Islet precursor cell (in vitro differentiated cells): ENCODE data around the gene TTLL1.
A peak's percentile ranks its signal among the peaks of the same experiment; 100 is the strongest.

Experiments
- DNase-seq: peaks from one replicate; pipeline ENCODE4 v3.0.0-alpha.2; 2018

The TTLL1 gene

DNA sequence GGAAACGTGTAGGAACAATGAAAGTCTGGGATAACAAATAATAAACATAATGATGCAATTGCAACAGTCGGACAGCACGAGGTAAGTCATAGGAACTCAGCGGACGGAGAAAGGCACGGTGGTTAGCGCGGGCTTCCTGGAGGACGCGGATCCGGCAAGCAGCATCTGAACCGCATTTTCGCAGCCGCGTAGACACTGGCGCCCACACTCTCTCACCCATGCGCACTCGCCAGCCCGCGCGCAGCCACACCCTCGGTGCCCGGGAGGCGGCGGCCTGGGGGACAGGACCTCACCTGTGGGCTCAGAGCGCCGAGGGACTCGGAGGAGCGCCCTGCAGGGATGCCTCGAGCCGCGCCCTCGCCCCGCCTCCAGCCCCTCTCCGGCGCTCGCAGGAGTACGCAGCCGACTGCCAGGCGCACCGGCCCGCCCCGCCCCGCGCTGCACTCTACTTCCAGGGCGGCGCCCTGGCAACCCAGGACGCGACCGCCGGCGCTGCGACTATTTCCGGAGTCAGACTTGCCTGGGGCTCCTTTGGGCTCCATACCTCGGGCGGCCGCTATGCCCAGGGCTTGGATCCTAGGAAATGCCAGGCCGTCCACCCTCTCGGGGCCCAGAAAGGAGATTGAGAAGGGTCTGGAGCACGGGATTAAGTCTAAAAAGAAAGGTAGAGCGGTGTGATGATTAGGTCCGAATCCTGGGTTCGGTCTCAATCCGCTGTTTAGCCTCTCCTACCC, at the start of gene TTLL1:
Gene TTLL1 (minus strand): TSS at position 408 of the 734 bp plus-strand sequence. CDS start 13,805 bp downstream, outside the sequence.
- peak; percentile 96 for DNase-seq

DNA sequence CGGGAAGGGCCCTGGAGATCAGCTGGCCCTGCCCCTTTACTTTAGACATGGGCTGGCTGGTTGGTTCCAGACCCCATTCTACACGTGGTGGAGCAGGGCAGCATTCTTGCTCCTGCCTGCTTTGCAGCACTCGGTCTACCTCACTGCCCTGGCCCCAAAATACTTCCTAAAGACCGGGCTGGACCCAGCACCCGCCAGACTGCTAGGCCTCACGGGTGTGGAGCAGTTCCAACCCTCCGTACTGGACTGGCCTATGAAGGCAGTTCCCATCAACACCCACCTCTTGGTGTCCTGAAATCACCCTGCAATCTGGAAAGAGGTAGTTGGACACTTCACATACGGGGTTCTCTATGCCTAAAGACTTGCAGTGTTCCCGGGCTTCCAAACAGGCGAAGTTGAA, 47.6 kb upstream of the TTLL1 start:
- no peak for DNase-seq

DNA sequence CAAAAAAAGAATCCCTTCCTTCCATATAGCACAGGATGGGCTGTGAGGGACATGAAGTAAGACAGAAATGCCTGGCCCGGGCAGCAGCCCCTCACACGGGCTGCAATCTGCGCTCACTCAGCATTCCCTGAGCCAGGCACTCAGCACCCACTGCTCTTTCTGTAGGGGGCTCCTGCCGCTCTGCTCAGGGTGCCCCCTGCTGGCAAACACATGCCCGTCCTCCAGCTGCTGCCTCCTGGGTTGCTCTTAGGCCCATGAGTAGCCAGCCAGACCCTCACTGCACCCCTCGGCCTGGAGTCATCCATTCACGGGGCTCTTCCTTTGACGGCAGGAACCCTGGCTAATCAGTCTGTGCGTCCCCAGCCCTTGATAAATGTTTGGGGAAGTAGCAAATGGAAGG, 47.1 kb upstream of the TTLL1 start:
- peak; percentile 81 for DNase-seq

DNA sequence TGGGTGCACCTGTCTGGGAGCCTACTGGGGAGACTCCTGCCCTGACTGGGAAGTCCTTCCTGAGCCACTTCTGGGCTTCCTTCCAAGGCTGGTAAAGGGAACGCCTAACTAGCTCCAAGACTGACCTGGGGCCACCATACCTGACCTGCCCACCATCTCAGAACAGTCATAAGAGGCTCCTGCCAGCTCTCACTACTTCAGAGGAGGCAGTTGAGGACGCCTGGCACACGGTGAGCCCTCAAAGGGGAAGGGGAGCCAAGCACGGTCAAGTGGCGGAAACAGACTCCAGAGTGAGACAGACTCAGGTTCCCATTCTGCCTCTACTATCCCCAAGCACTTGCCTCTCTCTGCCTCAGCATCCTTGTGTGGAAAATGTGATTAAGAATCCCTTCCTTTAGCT, 46.4 kb upstream of the TTLL1 start:
- DNase-seq, result no peak

DNA sequence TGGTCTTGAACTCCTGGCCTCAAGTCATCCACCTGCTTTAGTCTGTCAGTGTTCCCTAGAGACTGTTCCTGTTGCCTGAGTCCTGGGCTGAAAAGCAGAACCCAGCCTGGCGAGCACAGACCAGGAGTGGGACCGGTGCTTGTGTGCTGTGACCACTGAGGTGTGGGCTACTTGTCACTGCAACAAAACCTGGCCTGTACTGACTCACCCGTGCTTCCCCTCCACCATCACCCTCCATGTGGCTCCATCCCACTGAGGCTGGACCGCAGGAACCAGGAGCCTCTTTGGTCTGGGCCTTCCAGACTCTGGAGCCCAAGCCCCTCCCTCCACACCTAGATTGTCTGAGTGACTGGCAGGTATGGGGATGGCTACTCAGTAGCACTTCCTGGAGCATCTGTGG, 45.4 kb upstream of the TTLL1 start:
- no peak for DNase-seq

DNA sequence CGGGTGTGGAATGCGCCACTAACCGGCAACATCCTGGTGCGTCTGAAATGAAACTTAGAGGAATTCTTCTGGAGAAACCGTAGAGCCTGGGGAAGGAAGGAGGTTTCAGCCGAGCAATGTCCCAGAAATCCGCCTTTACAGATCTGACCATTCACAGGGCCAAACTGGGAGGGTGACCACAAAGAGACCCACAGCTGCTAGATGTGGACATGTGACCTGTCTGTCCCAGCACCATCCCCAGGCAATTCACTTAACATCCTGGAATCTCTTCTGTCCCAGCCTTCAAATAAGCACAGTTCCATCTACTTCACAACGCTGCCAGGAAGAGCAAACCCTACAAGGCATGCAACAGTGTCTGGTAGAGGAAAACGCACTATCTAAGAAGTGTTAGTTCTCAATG, 44.2 kb upstream of the TTLL1 start:
- DNase-seq, result no peak

DNA sequence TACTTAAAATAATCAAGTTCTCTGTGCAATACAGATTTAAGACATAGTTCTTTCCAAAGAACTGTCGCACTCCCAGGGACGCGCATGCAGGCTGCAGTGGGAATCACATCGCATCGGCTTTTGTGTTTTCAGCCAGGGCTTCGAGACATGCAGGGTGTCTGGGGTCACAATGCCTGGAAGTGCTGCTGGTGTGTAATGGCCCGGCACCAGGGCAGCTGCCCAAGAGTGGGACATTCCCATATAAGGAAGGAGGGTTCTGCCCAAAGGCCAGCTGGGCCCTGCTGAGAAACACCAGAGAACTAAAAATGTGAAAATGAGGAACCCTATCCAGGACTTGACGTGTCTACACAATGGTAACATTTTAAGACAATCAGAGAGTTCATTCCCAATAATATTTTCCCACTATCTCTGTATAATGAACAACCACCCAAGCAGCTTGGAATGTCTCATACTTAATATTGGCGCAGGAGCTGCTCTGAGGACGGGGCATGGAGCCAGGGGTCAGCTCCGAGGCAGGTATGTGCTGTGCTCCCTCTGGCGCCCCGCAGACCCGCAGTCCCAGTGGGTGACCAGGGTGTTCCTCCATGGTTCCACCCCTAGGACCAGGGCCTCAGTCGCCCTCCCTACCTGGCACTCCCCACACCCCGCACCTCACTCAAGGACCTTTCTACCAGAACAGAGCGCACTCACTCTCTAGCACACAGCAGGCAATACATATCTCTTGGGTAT, 42.7 kb upstream of the TTLL1 start:
- no peak for DNase-seq

DNA sequence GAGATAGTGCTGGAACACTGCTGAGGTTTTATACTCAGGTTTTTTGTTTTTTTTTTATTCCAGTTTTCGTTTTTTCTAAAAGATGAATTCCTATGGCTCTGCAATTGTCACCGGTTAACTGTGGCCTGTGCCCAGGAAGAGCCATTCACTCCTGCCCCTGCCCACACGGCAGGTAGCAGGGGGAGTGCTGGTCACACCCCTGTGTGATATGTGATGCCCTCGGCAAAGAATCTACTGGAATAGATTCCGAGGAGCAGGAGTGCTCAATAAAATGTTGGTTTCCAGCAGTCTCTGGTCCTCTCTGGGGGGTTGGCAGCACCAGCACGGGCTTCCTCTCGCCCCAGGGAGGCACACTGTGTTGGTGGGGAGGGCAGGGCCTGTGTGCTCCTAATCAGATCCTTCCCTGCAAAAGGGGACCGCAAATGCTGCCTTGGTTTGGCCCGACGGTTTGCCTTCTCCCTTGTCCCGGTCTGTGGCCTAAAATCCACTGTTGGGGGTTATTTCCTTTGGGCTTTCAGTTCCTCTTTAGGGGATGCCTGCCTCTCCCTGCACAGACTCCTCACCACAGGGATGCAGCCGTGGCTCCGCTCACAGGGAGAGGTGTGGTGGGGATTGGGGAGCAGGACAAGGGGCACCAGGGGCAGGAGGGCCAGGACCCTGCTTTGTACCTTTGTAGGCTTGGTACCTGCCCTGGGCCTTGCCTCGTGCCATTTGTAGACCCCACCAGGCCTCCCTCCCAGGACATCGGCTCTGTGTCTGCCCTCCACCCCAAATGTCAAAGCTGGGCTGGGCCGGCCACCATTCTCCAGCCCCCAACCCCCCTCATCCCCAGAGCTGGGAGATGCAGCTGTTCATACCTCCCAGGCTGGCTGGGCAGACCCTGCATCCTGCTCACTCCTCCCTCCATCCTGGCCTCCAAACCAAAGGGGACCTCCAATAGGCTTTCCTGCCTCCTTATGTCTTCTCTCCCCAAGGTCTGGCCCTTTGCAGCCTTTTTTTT, 40.5 kb upstream of the TTLL1 start:
- DNase-seq, result no peak

DNA sequence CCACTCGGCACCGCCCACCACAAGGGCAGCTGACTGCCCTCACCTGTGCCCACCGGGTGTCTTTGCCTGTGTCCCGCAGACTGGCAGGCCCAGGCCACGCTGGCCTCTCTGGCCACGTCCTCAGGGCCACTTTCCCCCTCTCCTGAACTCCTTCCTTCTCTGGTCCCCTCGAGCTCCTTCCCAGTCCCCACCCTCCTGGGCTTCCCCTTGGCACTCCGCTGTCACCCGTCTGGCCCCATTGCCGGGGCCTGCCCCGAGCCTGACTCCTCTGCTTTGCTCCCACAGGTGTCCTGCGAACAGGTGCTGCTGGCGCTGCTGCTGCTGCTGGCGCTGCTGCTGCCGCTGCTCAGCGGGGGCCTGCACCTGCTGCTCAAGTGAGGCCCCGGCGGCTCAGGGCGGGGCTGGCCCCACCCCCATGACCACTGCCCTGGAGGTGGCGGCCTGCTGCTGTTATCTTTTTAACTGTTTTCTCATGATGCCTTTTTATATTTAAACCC, 39.8 kb upstream of the TTLL1 start:
- no peak for DNase-seq

DNA sequence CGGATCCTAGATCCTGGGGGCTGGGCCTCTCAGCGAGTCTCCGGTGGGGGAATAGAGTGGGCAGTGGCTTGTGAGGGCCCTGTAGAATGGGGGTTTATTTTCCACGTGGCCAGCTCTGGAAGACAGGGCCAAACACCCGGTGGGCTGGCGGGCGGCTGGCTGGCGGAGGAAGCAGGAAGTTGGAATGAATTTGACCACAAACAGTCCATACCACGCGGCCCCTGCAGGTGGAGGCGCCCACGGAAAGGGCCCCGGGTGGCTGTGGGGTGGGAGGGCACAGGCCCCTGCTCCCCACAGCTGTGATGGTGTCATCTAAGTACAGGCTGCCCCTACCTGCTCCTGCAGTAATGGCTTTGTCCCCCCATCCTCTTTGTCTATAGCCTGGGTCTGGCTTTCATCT, 38.9 kb upstream of the TTLL1 start:
- DNase-seq, result no peak

DNA sequence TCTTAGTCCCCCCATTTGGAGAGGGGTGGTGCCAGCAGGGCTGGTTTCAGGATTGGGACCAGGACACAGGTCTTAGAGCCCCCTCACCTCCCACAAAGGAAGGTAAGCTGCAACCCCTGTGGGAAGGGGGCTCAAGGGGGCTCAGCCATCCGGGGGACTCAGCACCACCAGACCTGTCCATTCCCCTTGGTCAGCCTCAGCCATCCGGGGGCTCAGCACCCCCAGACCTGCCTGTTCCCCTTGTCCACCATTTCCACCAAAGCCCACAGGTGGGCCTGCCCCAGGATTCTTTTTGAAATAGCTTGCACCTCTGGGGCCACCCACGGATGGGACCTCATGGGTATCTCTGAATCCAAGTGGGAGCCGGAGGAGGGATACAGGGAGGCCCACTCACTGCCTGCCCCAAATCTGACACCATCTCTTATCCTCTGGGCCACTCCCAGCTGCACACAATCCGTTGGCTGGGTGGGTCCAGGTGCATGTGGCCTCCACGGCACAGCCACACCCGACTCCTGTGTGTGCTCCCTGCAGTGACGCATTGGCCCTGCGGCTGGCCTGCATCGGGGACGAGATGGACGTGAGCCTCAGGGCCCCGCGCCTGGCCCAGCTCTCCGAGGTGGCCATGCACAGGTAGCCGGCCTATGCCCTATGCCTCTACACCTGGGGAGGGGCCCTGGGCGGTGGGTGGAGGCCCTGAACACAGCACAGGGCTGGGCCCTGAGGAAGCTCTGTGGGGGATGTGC, 38.1 kb upstream of the TTLL1 start:
- DNase-seq, result no peak

DNA sequence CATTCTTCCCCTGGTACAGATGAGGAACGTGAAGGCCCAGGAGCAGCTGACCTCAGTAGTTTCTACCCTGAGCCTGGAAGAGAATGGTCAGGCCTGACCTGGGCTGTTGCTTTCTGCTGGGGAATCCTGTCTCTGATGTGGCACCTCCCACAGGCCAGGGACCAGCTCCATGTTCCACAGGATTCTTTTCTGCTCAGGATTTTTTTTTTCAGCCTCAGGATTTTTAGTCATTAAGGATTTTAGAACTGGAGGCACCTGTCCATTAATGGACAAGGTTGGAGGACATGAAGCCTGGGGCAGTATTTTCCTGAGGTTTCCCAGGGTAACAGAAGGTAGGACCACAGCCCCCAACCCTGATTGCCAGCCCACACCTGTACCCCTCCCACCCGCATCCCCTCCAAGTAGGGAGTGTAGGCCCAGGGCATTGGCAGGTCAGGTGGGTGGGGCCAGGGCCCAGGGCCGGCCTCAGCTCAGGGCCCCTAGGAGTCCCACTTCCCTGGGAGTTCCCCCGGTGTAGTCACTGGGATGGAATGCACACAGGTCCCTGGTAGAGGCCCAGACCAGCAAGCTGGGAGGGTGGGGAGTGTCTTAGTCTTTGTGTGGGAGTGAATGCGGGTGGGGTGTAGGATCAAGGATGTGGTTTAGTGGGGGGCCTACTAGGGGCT, 37.4 kb upstream of the TTLL1 start:
- DNase-seq, result peak; percentile 96

DNA sequence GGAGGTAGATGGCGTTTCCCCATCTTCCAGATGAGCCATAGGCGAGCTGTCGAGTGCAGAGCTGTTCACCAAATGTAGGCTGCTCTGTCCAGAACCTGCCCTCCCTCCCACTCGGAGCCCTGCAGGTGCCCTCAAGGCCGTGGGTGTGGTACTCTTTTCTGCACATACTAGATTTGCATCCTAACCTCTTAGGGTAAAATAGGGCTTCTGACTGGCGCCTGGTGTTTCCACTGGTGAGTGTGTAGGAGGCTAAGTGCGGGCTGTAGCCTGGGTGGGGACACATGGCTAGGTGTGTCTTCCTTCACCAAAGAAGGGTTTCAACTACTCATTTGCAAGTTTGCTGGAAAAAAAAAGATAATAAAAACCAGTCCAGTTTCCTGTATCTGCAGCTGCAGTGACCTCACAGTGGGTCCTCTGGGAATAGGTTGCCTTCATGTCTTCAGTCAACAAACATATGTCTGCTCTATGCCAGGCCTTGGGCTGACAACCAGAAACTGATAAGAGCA, 29.8 kb upstream of the TTLL1 start:
- no peak for DNase-seq

DNA sequence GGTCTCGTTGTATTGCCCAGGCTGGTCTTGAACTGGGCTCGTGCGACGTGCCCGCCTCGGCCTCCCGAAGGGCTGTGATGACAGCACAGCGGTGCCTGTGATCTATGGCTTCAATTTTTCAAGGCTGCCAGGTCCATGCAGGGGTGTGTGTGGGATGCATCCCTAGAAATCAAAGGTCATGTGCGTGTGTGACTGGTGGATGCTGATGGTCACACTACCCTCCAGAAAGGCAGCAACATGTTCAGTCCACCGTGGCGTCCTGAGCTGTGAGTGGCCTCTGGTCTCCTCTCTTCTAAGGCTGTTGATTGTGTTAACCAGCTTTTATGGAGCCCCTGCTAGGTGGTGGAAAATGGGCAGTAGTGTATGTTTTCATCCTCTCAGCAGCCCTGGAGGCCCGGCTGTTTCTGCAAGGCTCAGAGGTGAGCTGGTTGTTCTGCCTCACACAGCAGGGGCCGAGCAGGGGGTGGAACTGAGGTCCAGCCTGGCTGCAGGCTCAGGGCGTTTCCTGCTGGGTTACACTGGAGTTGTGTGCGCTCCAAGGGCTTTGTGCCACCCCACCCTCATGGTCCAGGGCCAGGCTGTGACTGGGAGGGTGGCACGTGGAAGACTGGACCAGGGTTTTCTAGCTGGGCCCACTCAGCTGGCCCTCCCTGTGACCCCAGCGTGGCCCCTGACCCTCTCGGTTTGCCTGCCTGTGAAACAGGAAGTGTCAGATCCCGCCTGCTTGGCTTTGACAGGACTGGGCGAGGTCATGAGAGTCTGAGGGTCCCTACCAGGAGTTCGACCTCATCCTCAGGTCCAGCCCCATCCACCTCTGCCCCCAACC, 29.0 kb upstream of the TTLL1 start:
- DNase-seq, result no peak

DNA sequence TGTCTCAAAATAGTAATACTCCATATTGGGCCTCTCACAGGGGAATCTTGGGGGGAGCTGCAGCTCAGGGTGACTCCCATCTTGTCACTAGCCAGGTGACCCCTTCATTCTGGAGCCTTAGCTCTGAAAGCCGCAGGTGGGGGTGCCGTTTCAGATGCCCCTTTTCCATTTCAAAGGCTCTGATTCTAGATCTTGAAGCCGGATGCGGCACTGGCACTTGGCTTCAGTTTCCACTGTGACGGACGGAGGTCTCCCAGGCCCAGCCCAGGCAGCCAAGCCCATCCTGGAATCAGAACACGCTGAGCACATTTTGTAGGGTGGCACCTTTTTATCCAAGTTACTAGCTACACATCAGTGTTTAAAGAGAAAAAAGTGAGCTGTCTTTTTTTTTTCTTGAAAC, 27.7 kb upstream of the TTLL1 start:
- DNase-seq, result no peak

DNA sequence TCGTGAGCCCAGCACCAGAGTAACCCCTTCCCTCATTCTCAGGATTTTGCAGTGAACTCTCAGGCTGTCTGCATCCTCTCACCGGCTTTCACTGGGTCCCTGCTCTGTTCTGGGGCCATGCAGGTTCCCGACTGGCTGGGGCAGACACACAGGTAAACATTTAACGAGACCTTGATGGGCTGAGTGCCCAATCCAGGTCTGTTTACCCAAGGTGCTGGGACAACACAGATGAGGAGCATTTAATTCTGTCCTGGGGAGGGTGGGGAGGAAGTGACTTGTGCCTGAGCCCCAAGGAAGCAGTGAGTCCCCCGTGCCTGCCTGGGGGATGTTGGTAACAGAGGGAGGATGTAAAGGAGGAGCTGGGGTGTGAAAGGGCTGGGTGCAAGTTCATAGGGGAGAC, 25.8 kb upstream of the TTLL1 start:
- DNase-seq, result no peak

DNA sequence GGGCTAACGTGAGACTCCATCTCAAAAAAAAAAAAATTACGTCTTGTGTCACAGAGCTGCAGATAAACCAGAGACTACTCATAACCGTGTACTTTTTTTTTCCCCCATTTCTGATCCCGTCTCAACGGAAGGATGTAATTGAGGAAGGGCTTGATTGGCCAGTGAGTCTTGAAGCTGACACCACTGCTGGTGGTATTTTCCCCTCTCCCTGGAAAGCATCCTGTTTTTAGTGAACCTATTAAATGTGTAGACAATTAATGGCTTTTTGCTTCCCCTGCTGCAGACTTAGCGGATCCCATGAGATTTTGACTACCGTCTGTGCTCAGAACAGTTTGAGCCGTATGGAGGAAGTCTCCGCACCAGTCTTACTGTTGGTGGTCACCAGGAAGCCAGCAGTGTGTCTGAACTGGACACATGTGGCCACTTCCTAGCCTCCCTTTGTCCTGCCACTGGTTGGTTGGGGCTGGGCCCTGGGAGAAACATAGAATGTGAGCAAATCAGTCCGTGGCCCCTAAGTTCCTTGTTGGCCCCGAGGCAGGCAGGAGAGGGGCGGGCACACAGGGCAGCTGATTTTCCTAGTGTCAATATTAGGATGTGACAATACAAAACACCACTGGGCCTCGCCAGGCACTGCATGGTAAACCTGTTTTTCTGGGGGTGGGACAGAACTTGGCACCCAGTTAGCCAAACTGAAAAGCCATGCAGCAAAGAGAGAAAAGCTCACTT, 24.5 kb upstream of the TTLL1 start:
- no peak for DNase-seq

DNA sequence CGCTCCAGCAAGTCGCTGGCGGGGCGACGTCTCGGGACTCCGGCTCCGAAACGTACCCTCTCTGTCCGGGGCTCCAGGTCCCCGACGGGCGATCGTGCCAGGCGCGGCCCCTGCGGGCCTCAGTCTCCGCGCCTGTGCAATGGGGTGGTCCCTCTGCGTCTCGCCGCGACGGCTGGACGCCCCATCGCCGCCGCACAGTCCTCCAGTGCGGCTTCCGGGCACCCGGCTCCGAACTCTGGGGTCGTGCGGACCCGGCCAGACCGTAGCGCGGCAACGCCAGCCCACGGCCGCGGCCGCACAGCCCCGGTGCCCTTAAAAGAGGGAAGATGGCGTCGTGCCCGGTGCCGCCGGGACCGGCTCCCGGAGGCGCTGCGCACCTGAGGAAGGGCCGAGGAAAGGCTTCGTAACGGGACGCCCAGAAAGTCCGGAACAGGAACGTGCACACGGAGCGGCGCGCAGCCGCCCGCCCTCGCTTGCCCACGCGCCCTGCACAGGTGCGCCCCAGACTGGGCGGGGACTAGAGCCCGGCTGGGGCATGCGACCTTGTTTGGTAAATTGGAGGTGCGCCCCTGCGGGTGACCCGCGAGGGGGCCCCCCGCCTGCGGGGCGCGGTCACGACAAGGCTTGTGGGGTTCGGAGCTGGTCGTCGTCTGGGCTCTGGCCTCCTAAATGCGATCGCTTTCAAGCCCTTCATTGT, 21.9 kb upstream of the TTLL1 start:
- no peak for DNase-seq

DNA sequence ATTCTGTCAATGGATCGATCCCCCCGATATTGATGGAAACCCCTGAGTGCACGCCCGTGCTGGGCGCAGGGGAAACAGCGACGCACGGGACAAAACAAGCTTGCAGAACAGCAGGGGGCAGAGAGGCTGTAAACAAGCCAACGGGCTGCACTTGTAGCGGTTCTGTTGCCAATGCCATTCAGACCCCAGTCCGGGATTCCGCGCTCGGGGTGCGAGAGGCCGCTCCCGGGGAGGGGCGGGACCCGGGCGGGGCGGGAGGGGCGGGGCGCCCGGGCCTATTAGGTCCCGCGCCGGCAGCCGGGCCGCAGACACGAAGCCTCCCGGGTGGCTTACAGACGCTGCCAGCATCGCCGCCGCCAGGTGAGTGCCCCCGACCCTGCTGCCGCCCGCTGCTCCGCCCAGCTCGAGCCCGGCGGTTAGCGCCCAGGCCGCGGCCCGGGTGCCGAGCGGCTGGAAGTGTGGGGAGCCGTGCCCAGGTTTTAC, 21.3 kb upstream of the TTLL1 start, which contains the start of gene BIK:
Gene BIK (plus strand): TSS at position 307 of the 483 bp plus-strand sequence. CDS start 13,273 bp downstream, outside the sequence.
- peak; percentile 85 for DNase-seq
